Sigmoid colon (tissue), 7 donors: Measurements from ENCODE around the gene SORCS2. TPM values are rescaled to one million over a fixed set of nuclear protein-coding genes. Genes with fewer than 3 reads are reported as not detected.

ENCODE experiments used
- DNase-seq: peaks from one replicate; pipeline ENCODE4 v3.0.0-alpha.2; 2019
- H3K27ac ChIP-seq, 4 donors: fragments of 200-600 bp; sonication (generic); one replicate each; pipeline ENCODE4 v1.5.1; 2016 to 2019; ENCODE audit warnings: mild to moderate bottlenecking in 1 of 4
- H3K27me3 ChIP-seq, 3 donors: fragments of 200-600 bp; sonication (generic); one replicate each; pipeline ENCODE4 v1.5.1; 2019; ENCODE audit warnings: mild to moderate bottlenecking in 1 of 3
- H3K36me3 ChIP-seq, 4 donors: fragments of 200-600 bp; sonication (generic); one replicate each; pipeline ENCODE4 v1.5.1; 2016 to 2019
- H3K4me1 ChIP-seq, 4 donors: fragments of 200-600 bp; sonication (generic); one replicate each; pipeline ENCODE4 v1.5.1; 2017 to 2019
- H3K4me3 ChIP-seq, 4 donors: fragments of 200-600 bp; sonication (generic); one replicate each; pipeline ENCODE4 v1.5.1; 2017 to 2019; ENCODE audit warnings: mild to moderate bottlenecking in 2 of 4, moderate library complexity in 1 of 4
- H3K9me3 ChIP-seq, 4 donors: fragments of 200-600 bp in 3 of 4; sonication (generic) in 3 of 4; one replicate each; pipeline versions ENCODE4 v1.5.1 to v1.6.1; 2013 to 2019
- CTCF ChIP-seq, 4 experiments: fragments of 450-650 bp in 3 of 4; fragments of 200-600 bp in 1 of 4; IDR thresholded peaks; one replicate each; pipeline ENCODE4 v1.5.1; 2016 to 2019; ENCODE audit warnings: antibody characterized with exemption in 4 of 4, mild to moderate bottlenecking in 3 of 4, moderate library complexity in 2 of 4
- EP300 ChIP-seq, 4 donors: sonication (generic); formaldehyde crosslinking; IDR thresholded peaks; one replicate each; pipeline ENCODE4 v1.6.1; 2017; ENCODE audit warnings: antibody characterized with exemption in 4 of 4
- POLR2A ChIP-seq, 2 donors: fragments of 450-650 bp; IDR thresholded peaks; one replicate each; pipeline ENCODE4 v1.6.1; 2016; ENCODE audit warnings: antibody characterized with exemption in 2 of 2, mild to moderate bottlenecking in 2 of 2, moderate library complexity in 2 of 2
- POLR2AphosphoS5 ChIP-seq, 4 donors: sonication (generic); formaldehyde crosslinking; IDR thresholded peaks; one replicate each; pipeline ENCODE4 v1.6.1; 2017; ENCODE audit warnings: antibody characterized with exemption in 4 of 4
- WGBS, 2 donors: extraction: QIAGEN DNeasy Blood & Tissue Kit; methylation state at CpG; one replicate each; pipeline ENCODE4 v1.1.7; 2013; 5-methylcytosine and 5-hydroxymethylcytosine counted together
- intact Hi-C: fragments of 100-400 bp; cut with DNase I; formaldehyde crosslinking; loops from one replicate; pipeline ENCODE4 v1.15.1; 2023
- polyA plus RNA-seq, 3 donors: library from polyadenylated mRNA; stranded (reverse); fragments of 200-250 nt; gene quantifications; one replicate each; pipeline ENCODE4 v1.2.3, GENCODE V29; 2013
- total RNA-seq, 4 donors: library from RNA; depleted of rRNA; stranded (reverse); fragments of >200 nt; gene quantifications; one replicate each; pipeline ENCODE4 v1.1.0, GENCODE V29; 2016
- donor health status: healthy with polysubstance abuse.
- donor health status: Bipolar disorder and iron deficiency.
- donor health status: healthy.

SORCS2 gene
- total and polyA plus RNA-seq, 7 donors: 1.8 to 6.4 (median 3.9) TPM; not detected in 2

- Histone ChIP-seq H3K27ac (no peak overlapping the region), H3K27me3 (no peaks in the 10 kb centered on the region), H3K9me3 (no peaks in the 10 kb centered on the region), H3K36me3 (no peaks in the 10 kb centered on the region), H3K4me3 (no peak overlapping the region), H3K4me1 (no peaks in the 10 kb centered on the region)
- no peak for TF ChIP-seq CTCF (IDR thresholded peaks at IDR 0.05)
- TF ChIP-seq POLR2A (IDR thresholded peaks at IDR 0.05): no peak
- TF ChIP-seq EP300 (IDR thresholded peaks at IDR 0.05): no peak
- no peak for TF ChIP-seq POLR2AphosphoS5 (IDR thresholded peaks at IDR 0.05)
- DNase-seq: no peak
- intact Hi-C loops: no loop called here
- 55 to 72% methylated on average over 12 of the region's 12 CpGs for WGBS, 2 donors
Measured at GRCh38 chr4:7513671-7514070, 321.3 kb downstream of the SORCS2 start.

GRCh38 chr4:7514281-7514680 lies 321.9 kb downstream of the SORCS2 start:
- no peak overlapping the region for H3K4me3 ChIP-seq
- H3K36me3 ChIP-seq: no peaks in the 10 kb centered on the region
- intact Hi-C loops: no loop called here
- H3K27me3 ChIP-seq: no peaks in the 10 kb centered on the region
- H3K27ac ChIP-seq: no peak overlapping the region
- 72 to 83% methylated on average over 5 of the region's 5 CpGs for WGBS, 2 donors
- H3K9me3 ChIP-seq: no peaks in the 10 kb centered on the region
- DNase-seq: no peak
- H3K4me1 ChIP-seq: no peaks in the 10 kb centered on the region
- TF ChIP-seq POLR2A (IDR thresholded peaks at IDR 0.05): no peak
- no peak for TF ChIP-seq POLR2AphosphoS5 (IDR thresholded peaks at IDR 0.05)
- no peak for TF ChIP-seq CTCF (IDR thresholded peaks at IDR 0.05)
- TF ChIP-seq EP300 (IDR thresholded peaks at IDR 0.05): no peak

DNA sequence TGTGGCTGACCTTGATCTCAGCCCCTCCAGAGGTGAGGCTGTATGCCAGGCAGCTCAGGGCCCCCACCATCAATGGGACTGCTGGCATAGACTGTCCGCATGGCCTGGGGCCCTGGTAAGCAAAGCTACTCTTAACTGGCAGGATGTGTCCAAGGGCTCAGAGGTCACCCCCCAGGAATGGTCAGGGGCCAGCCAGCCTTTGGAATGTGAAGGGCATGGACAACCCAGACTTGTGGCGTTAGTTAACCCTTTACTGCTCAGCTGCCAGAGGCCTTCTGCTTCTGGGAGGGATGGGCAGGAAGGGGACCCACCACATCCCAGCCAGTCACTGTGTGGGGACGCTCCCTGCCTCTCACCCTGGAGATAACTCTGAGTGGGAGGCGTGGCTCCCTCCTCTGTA lies 322.5 kb downstream of the SORCS2 start:
- Histone ChIP-seq H3K27me3 (no peaks in the 10 kb centered on the region), H3K27ac (no peak overlapping the region), H3K36me3 (no peaks in the 10 kb centered on the region), H3K9me3 (no peaks in the 10 kb centered on the region), H3K4me1 (no peaks in the 10 kb centered on the region), H3K4me3 (no peak overlapping the region)
- DNase-seq: no peak
- 65 to 81% methylated on average over 4 of the region's 4 CpGs for WGBS, 2 donors
- TF ChIP-seq CTCF (IDR thresholded peaks at IDR 0.05): no peak
- no peak for TF ChIP-seq EP300 (IDR thresholded peaks at IDR 0.05)
- no peak for TF ChIP-seq POLR2A (IDR thresholded peaks at IDR 0.05)
- no peak for TF ChIP-seq POLR2AphosphoS5 (IDR thresholded peaks at IDR 0.05)
- intact Hi-C loops: no loop called here

- H3K36me3 ChIP-seq: no peaks in the 10 kb centered on the region
- no peak overlapping the region for H3K4me3 ChIP-seq
- H3K9me3 ChIP-seq: no peaks in the 10 kb centered on the region
- H3K27me3 ChIP-seq: no peaks in the 10 kb centered on the region
- H3K27ac ChIP-seq: no peak overlapping the region
- H3K4me1 ChIP-seq: no peaks in the 10 kb centered on the region
- no peak for TF ChIP-seq CTCF (IDR thresholded peaks at IDR 0.05)
- no peak for TF ChIP-seq POLR2AphosphoS5 (IDR thresholded peaks at IDR 0.05)
- TF ChIP-seq POLR2A (IDR thresholded peaks at IDR 0.05): no peak
- TF ChIP-seq EP300 (IDR thresholded peaks at IDR 0.05): no peak
- no peak for DNase-seq
- WGBS, 2 donors: 71 to 84% methylated on average over 14 of the region's 14 CpGs
- intact Hi-C loops: no loop called here
Measured at GRCh38 chr4:7515390-7515902, 323.1 kb downstream of the SORCS2 start.
